Ascending aorta (tissue), 2 donors: ENCODE results near the gene C4orf50. TPM values are rescaled to one million over a fixed set of nuclear protein-coding genes. Genes with fewer than 3 reads are reported as not detected.

Source experiments
- DNase-seq, 2 donors: peaks; one replicate each; pipeline ENCODE4 v3.0.0-alpha.2; 2019; ENCODE audit warnings: low spot score in 2 of 2
- H3K27ac ChIP-seq, 2 donors: fragments of 200-600 bp; sonication (generic); one replicate each; pipeline ENCODE4 v1.5.1; 2016 to 2017; ENCODE audit warnings: mild to moderate bottlenecking in 1 of 2
- H3K27me3 ChIP-seq: fragments of 200-600 bp; sonication (generic); one replicate; pipeline ENCODE4 v1.5.1; 2017
- H3K36me3 ChIP-seq, 2 donors: fragments of 200-600 bp; sonication (generic); one replicate each; pipeline ENCODE4 v1.5.1; 2016
- H3K4me1 ChIP-seq, 2 donors: fragments of 200-600 bp; sonication (generic); one replicate each; pipeline ENCODE4 v1.5.1; 2016 to 2017; ENCODE audit warnings: mild to moderate bottlenecking in 1 of 2
- H3K4me3 ChIP-seq, 2 donors: fragments of 200-600 bp; sonication (generic); one replicate each; pipeline ENCODE4 v1.5.1; 2016 to 2017; ENCODE audit warnings: mild to moderate bottlenecking in 1 of 2
- H3K9me3 ChIP-seq, 2 donors: fragments of 200-600 bp; sonication (generic); one replicate each; pipeline ENCODE4 v1.5.1; 2016
- intact Hi-C: fragments of 100-400 bp; cut with DNase I; formaldehyde crosslinking; loops from one replicate; pipeline ENCODE4 v1.15.1; 2023
- total RNA-seq: library from RNA; depleted of rRNA; stranded (reverse); fragments of >200 nt; gene quantifications from one replicate; pipeline ENCODE4 v1.1.0, GENCODE V29; 2016
- TF ChIP-seq, protein P1 (sequence below), 3 experiments: fragments of 200-600 bp in 2 of 3; fragments of 450-650 bp in 1 of 3; sonication (generic) in 2 of 3; IDR thresholded peaks; one replicate each; pipeline ENCODE4 v1.5.1; 2016 to 2019; ENCODE audit warnings: antibody characterized with exemption in 3 of 3, mild to moderate bottlenecking in 1 of 3, moderate library complexity in 1 of 3

C4orf50 gene
- total RNA-seq, 1 donor from 2014 or later, result not detected

GRCh38 chr4:5893591-5893990 is 124.6 kb downstream of the C4orf50 start:
- Histone ChIP-seq H3K4me3 (no peak overlapping the region), H3K36me3 (no peaks in the 10 kb centered on the region), H3K4me1 (peaks cover 0 to 3% of the 10 kb centered on the region in 2 donors), H3K27ac (no peak overlapping the region), H3K27me3 (peaks cover 16% of the 10 kb centered on the region), H3K9me3 (peaks cover 0 to 3% of the 10 kb centered on the region in 2 donors)
- no peak for DNase-seq
- intact Hi-C loops, result no loop called here
- TF ChIP-seq, protein P1, sequence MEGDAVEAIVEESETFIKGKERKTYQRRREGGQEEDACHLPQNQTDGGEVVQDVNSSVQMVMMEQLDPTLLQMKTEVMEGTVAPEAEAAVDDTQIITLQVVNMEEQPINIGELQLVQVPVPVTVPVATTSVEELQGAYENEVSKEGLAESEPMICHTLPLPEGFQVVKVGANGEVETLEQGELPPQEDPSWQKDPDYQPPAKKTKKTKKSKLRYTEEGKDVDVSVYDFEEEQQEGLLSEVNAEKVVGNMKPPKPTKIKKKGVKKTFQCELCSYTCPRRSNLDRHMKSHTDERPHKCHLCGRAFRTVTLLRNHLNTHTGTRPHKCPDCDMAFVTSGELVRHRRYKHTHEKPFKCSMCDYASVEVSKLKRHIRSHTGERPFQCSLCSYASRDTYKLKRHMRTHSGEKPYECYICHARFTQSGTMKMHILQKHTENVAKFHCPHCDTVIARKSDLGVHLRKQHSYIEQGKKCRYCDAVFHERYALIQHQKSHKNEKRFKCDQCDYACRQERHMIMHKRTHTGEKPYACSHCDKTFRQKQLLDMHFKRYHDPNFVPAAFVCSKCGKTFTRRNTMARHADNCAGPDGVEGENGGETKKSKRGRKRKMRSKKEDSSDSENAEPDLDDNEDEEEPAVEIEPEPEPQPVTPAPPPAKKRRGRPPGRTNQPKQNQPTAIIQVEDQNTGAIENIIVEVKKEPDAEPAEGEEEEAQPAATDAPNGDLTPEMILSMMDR (IDR thresholded peaks at IDR 0.05), result no peak

GRCh38 chr4:5893004-5893580 is 125.1 kb downstream of the C4orf50 start, which contains the start of gene CRMP1:
TSS of gene CRMP1 (minus strand) at chr4:5893086. CDS start at chr4:5892969, 117 bp downstream.
- H3K4me3 ChIP-seq, result no peak within 1 kb of the TSS
- H3K4me1 ChIP-seq, result peaks cover 0 to 6% of the 10 kb centered on the region in 2 donors
- intact Hi-C loops, result no loop called here
- no peak within 1 kb of the TSS for H3K27ac ChIP-seq
- peaks cover 16% of the 10 kb centered on the region for H3K27me3 ChIP-seq
- no peaks in the 10 kb centered on the region for H3K36me3 ChIP-seq
- DNase-seq, result no peak
- H3K9me3 ChIP-seq, result peaks cover 0 to 3% of the 10 kb centered on the region in 2 donors
- TF ChIP-seq, protein P1 (IDR thresholded peaks at IDR 0.05), result no peak

DNA sequence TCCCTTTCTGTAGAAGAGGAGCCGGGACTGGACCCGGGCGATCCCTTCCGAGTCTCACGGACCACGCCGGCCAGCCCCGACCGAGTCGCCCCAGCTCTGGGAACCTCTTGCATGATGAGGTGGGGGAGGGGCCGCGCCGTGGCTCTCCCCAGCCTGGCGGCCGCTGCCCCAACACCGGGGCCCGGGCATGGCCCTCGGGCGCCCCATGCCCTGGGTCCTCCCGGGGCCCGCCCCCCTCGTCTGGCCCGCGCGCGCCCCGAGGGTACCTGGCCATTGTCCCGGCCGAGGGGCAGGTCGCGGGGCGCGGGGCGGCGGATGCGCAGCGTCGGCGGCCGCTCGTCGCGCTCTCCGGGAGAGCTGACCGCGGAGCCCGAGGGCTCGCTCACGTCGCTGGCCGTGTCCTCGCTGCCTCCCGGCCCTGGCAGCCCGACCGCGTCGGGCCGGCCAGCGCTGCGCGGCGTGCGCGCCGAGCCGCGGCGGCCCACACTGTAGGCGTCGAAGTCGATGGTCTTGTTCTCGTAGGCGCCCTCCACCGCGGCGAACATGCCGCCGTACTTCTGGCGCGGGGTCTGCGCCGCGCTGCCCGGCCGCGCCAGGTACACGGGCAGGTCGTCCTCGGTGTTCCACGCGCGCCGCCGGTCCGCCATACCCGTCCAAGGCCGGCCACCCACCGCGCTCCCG is 125.8 kb downstream of the C4orf50 start:
- Histone ChIP-seq H3K27me3 (peaks cover 16% of the 10 kb centered on the region), H3K4me1 (peaks cover 6 to 13% of the 10 kb centered on the region in 2 donors), H3K9me3 (peaks cover 0 to 3% of the 10 kb centered on the region in 2 donors), H3K27ac (no peak overlapping the region), H3K4me3 (no peak overlapping the region), H3K36me3 (no peaks in the 10 kb centered on the region)
- TF ChIP-seq, protein P1 (IDR thresholded peaks at IDR 0.05), result no peak
- intact Hi-C loops, result no loop called here
- no peak for DNase-seq

- Histone ChIP-seq H3K4me3 (no peak overlapping the region), H3K4me1 (peaks cover 7 to 14% of the 10 kb centered on the region in 2 donors)
Measured at GRCh38 chr4:5891563-5892322, 126.5 kb downstream of the C4orf50 start.

DNA sequence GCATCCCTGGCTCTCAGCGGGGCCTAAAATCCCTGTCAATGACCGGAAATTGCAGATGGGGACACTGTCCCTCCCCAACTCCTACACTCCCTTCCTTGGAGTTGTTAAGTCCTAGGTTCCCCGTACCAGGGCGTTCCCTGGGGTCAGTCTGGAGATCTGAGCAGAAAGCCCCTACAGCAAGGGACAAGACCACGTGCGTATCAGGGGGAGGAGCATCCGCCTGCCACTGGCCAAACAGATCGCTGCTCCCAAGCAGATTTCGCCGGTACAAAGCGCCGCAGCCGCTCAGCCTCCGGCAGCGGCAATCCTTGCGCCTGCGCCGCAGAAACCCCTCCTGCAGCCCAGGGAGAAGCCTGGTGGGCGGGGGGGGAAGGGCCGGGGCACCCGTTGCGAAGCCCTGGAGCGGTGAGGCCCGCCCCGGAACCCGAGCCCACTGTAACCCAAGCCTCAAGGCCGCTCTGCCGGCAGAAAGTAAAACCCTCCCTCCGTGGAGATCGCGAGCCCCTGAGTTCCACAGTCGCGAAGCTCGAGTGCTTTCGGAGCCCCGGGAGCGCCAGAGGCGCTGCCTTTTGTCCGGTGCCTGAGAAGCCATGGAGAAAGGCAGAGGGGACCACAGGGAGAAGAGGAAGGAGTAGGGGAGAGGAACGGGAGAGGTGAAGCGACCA is 128.0 kb downstream of the C4orf50 start:
- Histone ChIP-seq H3K4me3 (no peak overlapping the region), H3K9me3 (no peaks in the 10 kb centered on the region), H3K36me3 (no peaks in the 10 kb centered on the region), H3K27me3 (peaks cover 16% of the 10 kb centered on the region), H3K4me1 (peaks cover 7 to 14% of the 10 kb centered on the region in 2 donors), H3K27ac (no peak overlapping the region)
- TF ChIP-seq, protein P1 (IDR thresholded peaks at IDR 0.05), result no peak
- DNase-seq, result no peak
- intact Hi-C loops, result no loop called here

More at GRCh38 chr4:5891563-5892322, 126.5 kb downstream of the C4orf50 start:
- no peak for DNase-seq
- TF ChIP-seq, protein P1 (IDR thresholded peaks at IDR 0.05), result no peak
- Histone ChIP-seq H3K36me3 (no peaks in the 10 kb centered on the region), H3K27me3 (peaks cover 16% of the 10 kb centered on the region), H3K9me3 (no peaks in the 10 kb centered on the region), H3K27ac (no peak overlapping the region)
- intact Hi-C loops, result no loop called here
